Umbilical cord (tissue), 2 donors: ENCODE results near the gene KIF5C. TPM values are rescaled to one million over a fixed set of nuclear protein-coding genes. Genes with fewer than 3 reads are reported as not detected.

Source experiments
- DNase-seq: peaks from one replicate; pipeline ENCODE4 v3.0.0-alpha.2; 2015; ENCODE audit warnings: low spot score
- total RNA-seq: library from RNA; depleted of rRNA; stranded (reverse); fragments of >200 nt; gene quantifications from one replicate; pipeline ENCODE4 v1.2.3, GENCODE V29; 2014; ENCODE audit warnings: low replicate concordance; ENCODE audit not compliant: insufficient read depth

The KIF5C gene
- total RNA-seq, 1 donor from 2014 or later = 4.3 TPM

DNA sequence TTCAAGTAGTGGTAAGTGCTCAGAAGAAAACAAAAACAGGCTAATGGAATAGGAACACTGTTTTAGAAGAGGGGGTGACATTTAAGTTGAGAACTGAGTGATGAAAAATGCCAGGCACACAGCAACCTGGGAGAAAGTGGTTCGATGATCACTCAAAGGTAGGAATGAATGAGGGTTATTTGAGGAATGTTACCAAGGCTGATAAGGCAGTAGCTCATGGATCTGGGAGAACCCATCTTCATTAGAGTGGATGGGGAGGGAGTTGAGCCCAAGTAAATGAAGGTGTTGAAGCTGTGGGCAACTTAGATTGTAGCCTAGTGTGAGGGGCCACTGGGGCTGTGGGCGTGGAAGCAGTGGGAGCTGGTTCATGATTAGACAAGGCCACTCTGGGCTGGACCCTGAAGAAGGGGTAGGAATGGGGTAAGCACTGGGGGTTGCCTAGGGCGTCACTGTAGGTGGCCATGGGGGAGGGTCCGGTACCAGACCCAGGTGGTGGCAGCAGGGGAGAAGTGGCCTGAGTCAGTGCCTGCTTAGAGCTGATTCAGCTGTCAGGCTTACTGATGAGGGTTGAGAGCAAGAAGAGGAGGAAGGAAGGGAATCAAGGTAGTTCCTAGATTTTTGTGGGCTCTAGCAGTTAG is 141.0 kb downstream of the KIF5C start:
- no peak for DNase-seq

DNA sequence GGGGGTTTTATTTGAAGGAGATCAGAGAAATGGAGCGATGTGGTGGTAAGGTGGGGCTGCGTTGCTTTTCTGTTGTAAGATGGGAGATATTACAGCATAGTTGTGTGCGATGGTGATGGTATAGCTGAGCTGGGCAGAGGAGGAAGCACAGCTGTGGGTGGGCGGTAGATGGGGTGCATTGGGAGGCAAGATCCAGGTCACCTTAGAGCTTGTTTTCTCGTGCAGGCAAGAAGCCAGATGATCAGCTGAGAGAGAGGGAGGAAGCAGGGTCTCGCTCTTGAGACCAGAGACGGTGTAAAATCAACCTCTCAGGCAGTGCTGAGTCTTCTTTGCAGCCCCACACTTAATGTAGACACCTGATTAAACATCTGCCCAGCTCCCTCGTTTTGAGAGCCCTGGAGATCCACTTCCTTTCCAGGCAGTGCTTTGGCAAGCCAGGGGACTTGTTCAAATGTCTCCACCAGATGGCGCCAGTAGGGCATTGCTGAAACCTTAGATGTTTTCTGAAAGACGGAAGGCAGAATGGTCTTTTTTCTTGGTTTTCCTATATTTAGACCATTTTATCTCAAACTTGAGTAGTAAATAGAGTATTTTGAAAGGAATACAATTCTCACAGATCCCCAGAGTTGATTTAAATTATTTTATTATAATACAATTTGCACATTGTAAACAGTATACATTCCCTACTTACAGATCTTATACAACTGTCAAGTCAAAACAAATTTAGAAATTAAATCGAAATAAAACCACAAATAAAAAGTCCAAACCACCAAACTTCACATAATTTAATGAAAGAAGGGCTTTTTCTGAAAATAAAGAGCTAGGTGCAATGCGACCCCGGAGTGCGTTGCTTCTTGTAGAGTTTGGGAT is 142.3 kb downstream of the KIF5C start:
- peak; percentile 91 for DNase-seq

GRCh38 chr2:149018981-149019380 is 144.0 kb downstream of the KIF5C start:
- DNase-seq = peak; percentile 69

DNA sequence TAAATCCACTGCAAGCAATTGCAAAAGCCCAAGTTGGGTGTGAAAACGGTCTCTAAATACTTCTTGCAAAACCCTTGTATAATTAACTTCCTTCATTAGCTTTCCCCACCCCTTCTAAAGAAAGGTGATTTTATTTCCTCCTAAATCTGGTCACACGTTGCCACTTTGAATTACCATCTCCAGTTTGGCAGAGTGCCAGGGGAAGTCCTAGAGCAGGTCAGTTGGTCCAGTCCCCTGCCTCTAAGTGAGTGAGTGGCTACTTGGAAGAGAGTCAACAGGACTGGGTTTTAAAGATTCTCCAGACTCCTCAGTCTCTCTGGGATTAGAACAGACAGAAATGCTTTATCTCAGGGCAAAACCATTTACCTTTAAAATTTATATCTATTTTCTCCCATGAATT is 144.7 kb downstream of the KIF5C start:
- DNase-seq = peak; percentile 36

- no peak for DNase-seq
Measured at GRCh38 chr2:149020432-149020851, 145.4 kb downstream of the KIF5C start.

DNA sequence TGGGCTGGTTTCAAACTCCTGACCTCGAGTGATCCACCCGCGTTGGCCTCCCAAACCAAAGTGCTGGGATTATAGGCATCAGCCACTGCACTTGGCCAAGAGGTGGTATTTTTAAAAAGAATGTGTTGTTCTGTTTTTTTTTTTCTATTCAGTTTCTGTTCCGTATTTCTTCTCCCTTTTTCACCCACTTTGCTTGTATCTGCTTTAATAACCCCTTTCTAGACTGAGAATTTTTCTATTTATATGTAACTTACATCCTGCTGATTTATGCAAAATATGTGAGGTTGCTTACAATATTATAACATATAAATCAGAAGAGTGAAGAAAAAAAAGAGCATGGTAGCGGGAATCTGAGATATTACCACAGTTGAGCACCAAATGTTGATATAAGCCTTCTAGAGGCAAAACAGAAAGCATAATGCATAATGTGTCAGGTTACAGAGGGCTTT is 146.3 kb downstream of the KIF5C start:
- DNase-seq = no peak

GRCh38 chr2:149021761-149022160 is 146.7 kb downstream of the KIF5C start:
- DNase-seq = no peak

DNA sequence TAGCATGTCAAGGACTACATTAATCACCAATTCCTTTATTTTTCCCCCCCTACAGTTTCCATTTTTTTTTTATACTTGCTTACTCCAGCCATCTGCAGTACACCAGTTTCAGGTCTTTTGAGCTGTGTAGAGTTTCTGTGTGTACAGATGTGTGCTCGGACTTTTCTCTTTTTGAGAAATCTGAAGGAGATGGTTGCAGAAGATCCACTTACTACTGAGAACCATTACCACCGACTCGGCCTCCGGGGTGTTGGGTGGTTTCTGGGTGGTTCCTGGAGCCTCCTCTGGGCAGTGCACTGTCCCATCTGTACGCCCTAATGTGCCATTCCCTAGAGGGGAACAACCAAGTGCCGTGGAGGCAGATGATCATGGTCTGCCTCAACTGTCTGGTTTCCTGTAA is 148.1 kb downstream of the KIF5C start:
- no peak for DNase-seq

- no peak for DNase-seq
Measured at GRCh38 chr2:149027590-149028250, 152.7 kb downstream of the KIF5C start.

DNA sequence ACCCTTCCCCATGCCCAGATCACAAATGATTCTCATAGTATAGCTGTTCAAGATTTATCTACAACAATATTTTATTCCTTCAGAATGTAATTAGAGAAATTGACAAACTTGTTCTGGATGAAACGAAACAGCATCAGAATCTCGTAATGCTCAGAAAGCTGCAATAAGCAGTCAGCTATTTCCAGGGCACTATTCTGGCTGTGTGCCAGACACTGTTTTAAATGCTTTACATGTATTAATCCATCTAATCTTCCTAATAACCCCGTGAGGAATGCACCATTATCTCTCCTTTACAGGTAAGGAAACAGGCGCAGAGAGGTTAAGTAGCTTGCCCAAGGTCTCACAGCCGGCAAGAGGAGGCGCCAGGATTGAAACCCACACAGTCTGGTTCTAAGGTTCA is 153.3 kb downstream of the KIF5C start:
- peak; percentile 50 for DNase-seq

DNA sequence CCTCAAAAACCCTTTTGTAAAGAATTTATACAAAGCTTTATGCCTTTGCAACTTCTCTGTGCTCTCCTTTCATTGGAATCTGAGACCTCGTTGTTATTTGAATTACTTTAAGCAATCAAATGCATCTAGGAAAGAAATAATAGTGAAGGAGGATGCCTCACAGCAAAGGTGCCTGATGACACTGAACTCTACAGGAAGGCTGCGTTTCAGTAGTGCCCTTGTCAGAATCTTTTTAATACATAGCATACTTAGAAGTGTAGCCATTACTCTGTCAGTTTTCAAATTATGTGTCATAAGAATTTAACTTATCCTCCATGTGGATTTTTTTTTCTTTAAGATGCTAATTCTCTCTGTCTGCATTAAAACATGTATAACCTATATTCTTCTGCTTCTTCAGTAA is 153.9 kb downstream of the KIF5C start:
- DNase-seq = no peak

DNA sequence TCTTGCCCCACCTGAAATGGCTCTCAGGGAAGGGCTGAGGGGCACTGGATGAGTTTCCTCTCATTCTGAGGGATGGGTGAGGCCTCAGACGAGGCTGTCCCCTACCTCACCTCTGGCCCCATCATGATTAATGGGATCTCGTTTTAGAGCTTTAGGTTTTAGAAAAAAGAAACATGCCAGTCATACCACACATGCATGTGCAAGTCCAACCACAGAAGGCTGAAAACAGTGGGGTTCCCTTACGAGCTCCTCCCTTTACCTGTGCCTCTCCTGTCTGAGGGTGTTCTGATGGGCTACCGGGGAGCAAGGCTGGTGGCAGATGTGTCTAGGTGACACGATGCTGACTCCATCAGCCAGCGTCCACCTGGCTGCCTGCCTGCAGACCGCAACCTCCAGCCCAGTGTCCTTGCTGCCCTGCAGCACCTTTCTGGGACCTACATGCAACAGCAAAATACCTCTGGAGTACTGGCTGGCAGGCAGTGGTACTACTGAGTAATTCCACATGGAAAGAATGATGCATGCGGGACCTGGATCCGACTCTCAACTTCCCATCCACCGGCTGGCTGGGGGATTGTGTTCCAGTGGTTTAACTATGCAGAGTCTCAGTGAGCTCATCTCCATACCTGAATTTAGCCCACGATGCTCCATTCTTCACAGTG is 154.4 kb downstream of the KIF5C start:
- peak; percentile 51 for DNase-seq

DNA sequence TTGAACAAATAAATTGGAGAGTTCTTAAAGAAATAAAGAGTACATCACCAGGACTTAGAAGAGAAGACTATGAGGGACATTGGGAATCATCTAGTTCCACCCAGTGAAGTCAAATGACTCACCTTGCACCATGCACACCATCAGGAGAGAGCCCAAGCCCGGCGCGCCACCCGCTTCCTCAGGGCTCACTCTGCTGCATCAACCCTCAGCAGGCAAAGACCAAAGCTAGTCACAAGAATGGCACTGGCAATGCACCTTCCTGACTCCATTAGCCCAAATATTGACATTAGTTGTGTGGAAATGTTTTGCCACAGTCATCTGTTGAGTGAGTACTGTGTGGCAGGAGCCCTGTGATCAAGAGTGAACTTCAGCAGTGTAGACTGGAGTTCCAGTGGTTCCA is 156.4 kb downstream of the KIF5C start:
- DNase-seq = no peak

DNA sequence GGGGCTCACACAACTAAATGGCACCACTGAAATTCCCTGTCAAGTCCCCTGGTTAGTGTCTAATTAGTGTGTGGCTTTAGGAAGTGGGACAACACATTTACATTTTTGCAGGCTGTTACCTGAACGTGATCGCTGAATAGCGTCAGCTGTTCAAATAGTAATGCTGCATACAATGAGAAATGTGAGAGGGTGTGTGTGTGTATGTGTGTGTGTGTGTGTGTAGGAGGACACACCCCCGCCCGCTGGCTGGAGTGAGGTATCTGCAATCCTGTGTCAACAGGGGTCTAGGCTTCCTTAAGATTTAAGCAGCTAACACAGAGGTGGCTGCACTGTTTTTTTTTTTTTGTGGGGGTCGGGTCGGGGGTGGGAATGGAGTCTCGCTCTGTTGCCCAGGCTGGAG is 158.7 kb downstream of the KIF5C start:
- peak; percentile 45 for DNase-seq

DNA sequence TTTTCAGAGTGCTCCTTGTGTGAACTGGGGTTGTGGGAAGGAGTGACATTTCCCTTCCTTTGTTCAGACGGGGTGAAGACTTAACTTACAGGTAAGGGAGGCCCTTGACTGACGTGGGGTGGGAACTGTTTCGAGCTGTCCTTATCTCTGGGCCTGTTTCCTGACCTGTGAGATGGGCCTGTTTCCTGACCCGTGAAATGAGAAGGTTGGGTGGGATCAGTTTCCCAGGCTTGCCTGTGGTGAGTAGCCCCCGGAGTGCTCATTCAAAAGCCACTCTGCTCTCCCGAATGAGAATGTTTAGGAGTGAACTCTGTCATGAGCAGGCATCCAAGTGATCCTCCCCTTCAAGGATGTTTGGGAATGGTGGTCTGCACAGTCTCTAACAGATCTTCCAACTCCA is 159.4 kb downstream of the KIF5C start:
- DNase-seq = no peak

DNA sequence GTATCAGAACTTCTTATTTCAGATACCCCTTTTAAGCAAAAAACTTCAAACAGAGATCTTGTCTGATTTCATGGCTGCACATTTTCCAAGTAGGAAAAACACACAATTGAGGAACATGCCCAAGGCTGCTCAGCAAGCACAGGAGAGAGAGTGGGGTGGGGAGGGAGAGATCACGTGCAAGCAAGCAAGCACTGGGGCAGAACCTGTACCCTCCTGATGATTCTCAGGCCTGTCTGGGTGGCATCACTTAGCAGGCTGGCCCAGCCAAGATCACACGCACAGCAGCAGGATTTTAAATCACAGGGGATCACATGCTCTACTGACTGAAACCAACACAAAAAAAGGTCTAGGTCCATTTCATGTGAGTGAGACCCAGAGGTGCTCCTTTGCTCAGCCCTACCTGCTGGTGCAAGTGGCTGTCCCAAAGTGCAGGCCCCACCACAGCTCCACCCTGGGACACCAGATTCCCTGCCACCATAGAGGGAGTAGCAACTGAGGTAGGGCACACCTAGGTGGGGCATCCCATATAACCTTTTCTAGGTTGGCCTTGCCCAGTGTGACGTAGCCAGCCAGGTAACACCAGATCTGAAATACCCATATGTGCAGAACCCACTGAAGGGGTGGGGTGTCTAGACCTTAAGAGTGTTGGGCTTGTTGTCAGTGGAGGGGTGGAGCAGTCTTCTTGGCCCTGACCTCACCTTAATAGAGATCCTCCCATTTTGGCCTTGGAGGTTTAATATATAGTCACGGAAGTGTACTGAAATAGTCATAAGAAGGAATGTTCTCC is 161.7 kb downstream of the KIF5C start:
- no peak for DNase-seq

DNA sequence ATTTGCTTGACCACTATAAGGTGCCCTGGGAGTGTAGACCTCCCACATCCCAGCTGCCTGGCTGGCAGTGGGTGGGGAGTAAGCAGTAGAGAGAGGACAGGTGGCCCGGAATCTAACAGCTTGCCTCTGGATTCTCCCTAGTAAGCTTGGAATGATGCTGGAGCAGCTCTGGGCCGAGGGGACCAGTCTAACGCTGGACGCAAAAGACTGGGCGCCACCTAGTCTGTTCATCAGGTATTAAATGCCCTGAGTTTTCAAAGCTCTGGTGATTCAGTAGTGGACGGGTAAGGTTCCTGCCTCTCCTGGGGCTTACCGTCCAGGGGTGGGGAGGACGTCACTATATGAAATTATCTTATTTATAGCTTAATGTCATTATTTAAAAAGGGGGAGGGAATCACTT is 162.8 kb downstream of the KIF5C start:
- DNase-seq = no peak

GRCh38 chr2:149038442-149039212 is 163.6 kb downstream of the KIF5C start, which contains the start of gene LYPD6B:
Gene LYPD6B (plus strand): TSS chr2:149038699. CDS start chr2:149130949, 92,250 bp downstream.
- DNase-seq = no peak

- DNase-seq = no peak
Measured at GRCh38 chr2:149039213-149039724, 164.2 kb downstream of the KIF5C start.

DNA sequence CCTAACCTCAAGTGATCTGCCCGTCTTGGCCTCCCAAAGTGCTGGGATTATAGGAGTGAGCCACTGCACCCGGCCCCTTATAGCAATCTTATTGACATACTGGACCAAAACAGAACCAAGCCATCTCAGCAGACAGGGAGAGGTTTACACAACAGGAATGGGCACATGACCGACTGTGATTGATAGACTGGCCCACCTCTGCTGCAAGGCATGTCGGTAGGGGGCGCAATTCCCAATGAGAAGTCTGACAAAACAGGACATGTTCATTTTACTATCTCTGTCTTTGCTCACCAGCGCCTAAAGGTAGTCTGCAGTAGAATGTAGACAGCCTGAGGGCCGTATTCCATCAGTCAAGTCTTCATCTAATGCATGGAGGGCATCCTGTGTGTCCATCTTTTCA is 165.4 kb downstream of the KIF5C start:
- DNase-seq = no peak
